ENCODE data around the gene TCAIM. TPM values are rescaled to one million over a fixed set of nuclear protein-coding genes. Genes with fewer than 3 reads are reported as not detected.

Gene TCAIM, protein sequence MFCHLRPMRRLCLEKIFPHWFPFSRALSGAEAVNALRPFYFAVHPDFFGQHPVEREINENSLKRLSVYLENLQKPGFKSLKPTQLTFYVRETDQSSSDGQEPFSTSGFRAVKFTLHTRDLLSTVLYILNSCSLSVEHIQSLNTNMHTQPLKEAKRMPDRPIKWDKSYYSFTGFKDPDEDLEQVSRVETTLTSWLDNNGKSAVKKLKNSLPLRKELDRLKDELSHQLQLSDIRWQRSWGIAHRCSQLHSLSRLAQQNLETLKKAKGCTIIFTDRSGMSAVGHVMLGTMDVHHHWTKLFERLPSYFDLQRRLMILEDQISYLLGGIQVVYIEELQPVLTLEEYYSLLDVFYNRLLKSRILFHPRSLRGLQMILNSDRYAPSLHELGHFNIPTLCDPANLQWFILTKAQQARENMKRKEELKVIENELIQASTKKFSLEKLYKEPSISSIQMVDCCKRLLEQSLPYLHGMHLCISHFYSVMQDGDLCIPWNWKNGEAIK
- total RNA-seq, result 35.9 TPM
- long read RNA-seq, transcript TCAIM-201 (11 exons, 3,687 nt), result major isoform, 23 of 76 reads
- long read RNA-seq, transcript TCAIM-203 (4 exons, 2,178 nt), result minor isoform, 8 of 76 reads
- long read RNA-seq, transcript TCAIM-204 (11 exons, 3,306 nt), result minor isoform, 15 of 76 reads
- long read RNA-seq, transcript TCAIM-205 (11 exons, 1,844 nt), result minor isoform, 12 of 76 reads
- long read RNA-seq, partial matches to known transcripts, result 2 of 76 reads
- long read RNA-seq, other reads (novel, unspliced or antisense), result 12 of 76 reads

- Histone ChIP-seq H3K4me3 (peak within 1 kb of the TSS; percentile 85), H3K4me1 (peaks cover 53% of the 10 kb centered on the region), H3K36me3 (no peaks in the 10 kb centered on the region), H3K27ac (replicated peaks) (peak within 1 kb of the TSS; percentile 98), H3K27me3 (ENCODE audit: low read depth) (no peaks in the 10 kb centered on the region), H3K9me3 (replicated peaks) (no peaks in the 10 kb centered on the region)
- intact Hi-C loops (cut with micrococcal nuclease), result no loop called here
- peak; percentile 97 for DNase-seq
- TF ChIP-seq, protein P1, sequence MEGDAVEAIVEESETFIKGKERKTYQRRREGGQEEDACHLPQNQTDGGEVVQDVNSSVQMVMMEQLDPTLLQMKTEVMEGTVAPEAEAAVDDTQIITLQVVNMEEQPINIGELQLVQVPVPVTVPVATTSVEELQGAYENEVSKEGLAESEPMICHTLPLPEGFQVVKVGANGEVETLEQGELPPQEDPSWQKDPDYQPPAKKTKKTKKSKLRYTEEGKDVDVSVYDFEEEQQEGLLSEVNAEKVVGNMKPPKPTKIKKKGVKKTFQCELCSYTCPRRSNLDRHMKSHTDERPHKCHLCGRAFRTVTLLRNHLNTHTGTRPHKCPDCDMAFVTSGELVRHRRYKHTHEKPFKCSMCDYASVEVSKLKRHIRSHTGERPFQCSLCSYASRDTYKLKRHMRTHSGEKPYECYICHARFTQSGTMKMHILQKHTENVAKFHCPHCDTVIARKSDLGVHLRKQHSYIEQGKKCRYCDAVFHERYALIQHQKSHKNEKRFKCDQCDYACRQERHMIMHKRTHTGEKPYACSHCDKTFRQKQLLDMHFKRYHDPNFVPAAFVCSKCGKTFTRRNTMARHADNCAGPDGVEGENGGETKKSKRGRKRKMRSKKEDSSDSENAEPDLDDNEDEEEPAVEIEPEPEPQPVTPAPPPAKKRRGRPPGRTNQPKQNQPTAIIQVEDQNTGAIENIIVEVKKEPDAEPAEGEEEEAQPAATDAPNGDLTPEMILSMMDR (IDR thresholded peaks at IDR 0.05; ENCODE audit: borderline replicate concordance), result no peak
Measured at GRCh38 chr3:44338010-44338827, at the start of gene TCAIM. TCAIM (plus strand) TSS chr3:44338766; CDS start chr3:44354783, 16,017 bp downstream.

GRCh38 chr3:44289882-44290462, 48.6 kb upstream of the TCAIM start:
- Histone ChIP-seq H3K9me3 (replicated peaks) (no peaks in the 10 kb centered on the region), H3K36me3 (no peaks in the 10 kb centered on the region), H3K27ac (replicated peaks) (no peak overlapping the region), H3K4me3 (no peak overlapping the region), H3K27me3 (ENCODE audit: low read depth) (peaks cover 32% of the 10 kb centered on the region), H3K4me1 (no peaks in the 10 kb centered on the region)
- intact Hi-C loops (cut with micrococcal nuclease), result no loop called here
- TF ChIP-seq, protein P1 (IDR thresholded peaks at IDR 0.05; ENCODE audit: borderline replicate concordance), result no peak
- DNase-seq, result no peak

- TF ChIP-seq, protein P1 (IDR thresholded peaks at IDR 0.05; ENCODE audit: borderline replicate concordance), result no peak
- no peak for DNase-seq
- Histone ChIP-seq H3K9me3 (replicated peaks) (no peaks in the 10 kb centered on the region), H3K27ac (replicated peaks) (no peak overlapping the region), H3K27me3 (ENCODE audit: low read depth) (peaks cover 36% of the 10 kb centered on the region), H3K4me1 (no peaks in the 10 kb centered on the region), H3K36me3 (no peaks in the 10 kb centered on the region), H3K4me3 (no peak overlapping the region)
- intact Hi-C loops (cut with micrococcal nuclease), result no loop called here
Measured at GRCh38 chr3:44292276-44292675, 46.3 kb upstream of the TCAIM start.

DNA sequence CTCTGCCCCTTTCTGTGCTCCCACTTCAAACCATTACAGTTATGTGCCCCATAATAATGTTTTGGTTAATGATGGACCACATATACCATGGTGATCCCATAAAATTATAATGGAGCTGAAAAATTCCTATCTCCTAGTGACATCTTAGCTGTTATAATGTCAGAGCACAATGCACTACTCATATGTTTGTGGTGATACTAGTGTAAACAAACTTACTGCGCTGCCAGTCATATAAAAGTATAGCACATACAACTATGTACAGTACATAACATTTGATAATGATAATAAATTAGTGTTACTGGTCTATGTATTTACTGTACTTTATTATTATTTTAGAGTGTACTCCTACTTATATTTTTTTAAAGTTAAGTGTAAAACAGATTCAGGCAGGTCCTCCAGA, 45.6 kb upstream of the TCAIM start:
- H3K27ac ChIP-seq (replicated peaks), result no peak overlapping the region
- H3K36me3 ChIP-seq, result no peaks in the 10 kb centered on the region
- TF ChIP-seq, protein P1 (IDR thresholded peaks at IDR 0.05; ENCODE audit: borderline replicate concordance), result no peak
- intact Hi-C loops (cut with micrococcal nuclease), result no loop called here
- no peaks in the 10 kb centered on the region for H3K9me3 ChIP-seq (replicated peaks)
- DNase-seq, result no peak
- H3K4me3 ChIP-seq, result no peak overlapping the region
- peaks cover 36% of the 10 kb centered on the region for H3K27me3 ChIP-seq (ENCODE audit: low read depth)
- H3K4me1 ChIP-seq, result no peaks in the 10 kb centered on the region

DNA sequence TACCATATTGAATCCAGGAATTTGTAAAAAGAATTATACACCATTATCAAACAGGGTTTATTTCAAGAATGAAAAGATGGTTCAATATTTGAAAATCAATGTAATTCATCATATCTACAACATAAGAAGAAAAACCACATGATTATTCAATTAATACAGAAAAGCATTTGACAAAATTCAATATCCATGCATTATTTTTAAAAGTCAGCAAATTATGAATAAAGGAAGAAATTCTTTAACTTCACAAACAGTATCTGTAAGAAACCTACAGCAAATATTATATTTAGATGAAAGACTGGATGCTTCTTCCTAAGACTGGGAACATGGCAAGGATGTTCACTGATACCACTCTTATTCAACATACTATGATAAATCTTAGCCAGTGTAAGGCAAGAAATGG, 41.3 kb upstream of the TCAIM start:
- Histone ChIP-seq H3K36me3 (no peaks in the 10 kb centered on the region), H3K9me3 (replicated peaks) (no peaks in the 10 kb centered on the region), H3K4me1 (no peaks in the 10 kb centered on the region), H3K27me3 (ENCODE audit: low read depth) (peaks cover 28% of the 10 kb centered on the region), H3K4me3 (no peak overlapping the region), H3K27ac (replicated peaks) (no peak overlapping the region)
- TF ChIP-seq, protein P1 (IDR thresholded peaks at IDR 0.05; ENCODE audit: borderline replicate concordance), result no peak
- DNase-seq, result no peak
- intact Hi-C loops (cut with micrococcal nuclease), result no loop called here

All from left ventricle myocardium inferior (tissue), 1 donor.